HepG2 (cell line): ENCODE results near the gene SLIT3.

Experiments
- ARID3A ChIP-seq: IDR thresholded peaks from 2 replicates; pipeline ENCODE4 v1.6.1; 2012; ENCODE audit warnings: low read depth, low read length, improper control_type of control experiment
- EZH2 ChIP-seq: conservative IDR thresholded peaks from 2 replicates; pipeline ENCODE4 v1.6.1; 2012; ENCODE audit warnings: mild to moderate bottlenecking, low read depth, low read length, moderate library complexity
- KAT2B ChIP-seq: fragments of 150-350 bp; IDR thresholded peaks from 2 replicates; pipeline ENCODE4 v1.6.1; 2014; ENCODE audit warnings: low read depth, low read length, borderline replicate concordance
- NR2C2 ChIP-seq: sonication (generic); formaldehyde crosslinking; IDR thresholded peaks from 2 replicates; pipeline ENCODE4 v1.4.0; 2020; ENCODE audit warnings: missing genetic modification reagents, mild to moderate bottlenecking, moderate library complexity, borderline replicate concordance
- PBX3 ChIP-seq: sonication (generic); formaldehyde crosslinking; IDR thresholded peaks from 2 replicates; pipeline ENCODE4 v1.8.1; 2023; ENCODE audit warnings: missing genetic modification reagents, inconsistent platforms, borderline replicate concordance
- POLR2AphosphoS5 ChIP-seq: IDR thresholded peaks from 2 replicates; pipeline ENCODE4 v1.6.1; 2012; ENCODE audit warnings: low read depth, low read length
- SIN3A ChIP-seq: IDR thresholded peaks from 2 replicates; pipeline ENCODE4 v1.6.1; 2011; ENCODE audit warnings: low read depth, mild to moderate bottlenecking, control low read depth, low read length, borderline replicate concordance
- SRF ChIP-seq: IDR thresholded peaks from 2 replicates; pipeline ENCODE4 v1.6.1; 2011; ENCODE audit warnings: mild to moderate bottlenecking, low read depth, low read length, moderate library complexity
- TCF7L2 ChIP-seq: IDR thresholded peaks from 2 replicates; pipeline ENCODE4 v1.6.1; 2011; ENCODE audit warnings: mild to moderate bottlenecking, low read depth, low read length, moderate library complexity
- ZNF251 ChIP-seq: sonication (generic); formaldehyde crosslinking; IDR thresholded peaks from 2 replicates; pipeline ENCODE4 v1.9.0; 2021; ENCODE audit warnings: mild to moderate bottlenecking, missing genetic modification reagents
- ZNF274 ChIP-seq: sonication (generic); formaldehyde crosslinking; IDR thresholded peaks from 2 replicates; pipeline ENCODE4 v1.5.1; 2020; ENCODE audit warnings: mild to moderate bottlenecking, missing genetic modification reagents
- TF ChIP-seq, protein P1 (sequence below): sonication (generic); IDR thresholded peaks from 2 replicates; pipeline ENCODE4 v1.6.1; 2016; ENCODE audit warnings: low read depth, borderline replicate concordance
- TF ChIP-seq, protein P2 (sequence below): sonication (generic); formaldehyde crosslinking; IDR thresholded peaks from 2 replicates; pipeline ENCODE4 v1.9.0; 2021; ENCODE audit warnings: missing genetic modification reagents, borderline replicate concordance
- TF ChIP-seq, protein P3 (sequence below): sonication (generic); formaldehyde crosslinking; IDR thresholded peaks from 2 replicates; pipeline ENCODE4 v1.5.0; 2020; ENCODE audit warnings: mild to moderate bottlenecking, missing genetic modification reagents, moderate library complexity

DNA sequence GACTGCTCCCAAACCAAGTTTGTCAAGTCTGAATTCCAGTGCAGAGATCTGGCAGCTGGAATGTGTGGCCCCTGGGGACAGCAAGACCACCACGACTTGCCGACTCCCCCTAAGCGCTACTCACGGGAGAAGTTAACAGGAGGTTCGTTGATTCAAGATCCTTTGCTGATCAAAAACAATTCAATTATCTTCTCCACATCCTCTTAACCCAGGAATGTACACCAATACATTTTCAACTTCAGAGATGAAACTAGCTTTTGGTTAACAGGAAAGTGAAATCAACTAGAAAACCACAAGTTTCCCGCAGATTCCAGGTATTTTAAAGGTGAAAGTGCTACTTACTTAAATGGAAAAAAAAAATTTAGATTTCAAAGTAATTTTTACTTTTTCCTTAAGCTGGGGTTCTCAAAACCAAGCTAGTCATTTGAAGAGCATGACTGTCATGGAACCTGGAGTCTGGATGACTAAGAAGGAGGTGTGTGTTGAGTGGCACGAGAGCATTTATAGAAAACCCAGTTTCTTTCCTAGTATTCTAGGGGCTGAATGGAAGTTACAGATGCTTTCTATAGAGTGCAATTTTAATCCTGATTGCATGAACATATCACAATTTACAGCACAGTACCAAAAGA is 464.2 kb downstream of the SLIT3 start:
- TF ChIP-seq PBX3 (CRISPR knock-in tag) (no peak), EZH2 (no peak), KAT2B (no peak), ARID3A (no peak), ZNF274 (CRISPR knock-in tag) (no peak), TCF7L2 (no peak), POLR2AphosphoS5 (no peak), ZNF251 (CRISPR knock-in tag) (no peak), NR2C2 (CRISPR knock-in tag) (no peak), SRF (no peak), SIN3A (no peak)
- TF ChIP-seq, protein P1, sequence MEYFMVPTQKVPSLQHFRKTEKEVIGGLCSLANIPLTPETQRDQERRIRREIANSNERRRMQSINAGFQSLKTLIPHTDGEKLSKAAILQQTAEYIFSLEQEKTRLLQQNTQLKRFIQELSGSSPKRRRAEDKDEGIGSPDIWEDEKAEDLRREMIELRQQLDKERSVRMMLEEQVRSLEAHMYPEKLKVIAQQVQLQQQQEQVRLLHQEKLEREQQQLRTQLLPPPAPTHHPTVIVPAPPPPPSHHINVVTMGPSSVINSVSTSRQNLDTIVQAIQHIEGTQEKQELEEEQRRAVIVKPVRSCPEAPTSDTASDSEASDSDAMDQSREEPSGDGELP, result no peak
- TF ChIP-seq, protein P2, sequence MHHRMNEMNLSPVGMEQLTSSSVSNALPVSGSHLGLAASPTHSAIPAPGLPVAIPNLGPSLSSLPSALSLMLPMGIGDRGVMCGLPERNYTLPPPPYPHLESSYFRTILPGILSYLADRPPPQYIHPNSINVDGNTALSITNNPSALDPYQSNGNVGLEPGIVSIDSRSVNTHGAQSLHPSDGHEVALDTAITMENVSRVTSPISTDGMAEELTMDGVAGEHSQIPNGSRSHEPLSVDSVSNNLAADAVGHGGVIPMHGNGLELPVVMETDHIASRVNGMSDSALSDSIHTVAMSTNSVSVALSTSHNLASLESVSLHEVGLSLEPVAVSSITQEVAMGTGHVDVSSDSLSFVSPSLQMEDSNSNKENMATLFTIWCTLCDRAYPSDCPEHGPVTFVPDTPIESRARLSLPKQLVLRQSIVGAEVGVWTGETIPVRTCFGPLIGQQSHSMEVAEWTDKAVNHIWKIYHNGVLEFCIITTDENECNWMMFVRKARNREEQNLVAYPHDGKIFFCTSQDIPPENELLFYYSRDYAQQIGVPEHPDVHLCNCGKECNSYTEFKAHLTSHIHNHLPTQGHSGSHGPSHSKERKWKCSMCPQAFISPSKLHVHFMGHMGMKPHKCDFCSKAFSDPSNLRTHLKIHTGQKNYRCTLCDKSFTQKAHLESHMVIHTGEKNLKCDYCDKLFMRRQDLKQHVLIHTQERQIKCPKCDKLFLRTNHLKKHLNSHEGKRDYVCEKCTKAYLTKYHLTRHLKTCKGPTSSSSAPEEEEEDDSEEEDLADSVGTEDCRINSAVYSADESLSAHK (CRISPR knock-in tag), result no peak
- TF ChIP-seq, protein P3, sequence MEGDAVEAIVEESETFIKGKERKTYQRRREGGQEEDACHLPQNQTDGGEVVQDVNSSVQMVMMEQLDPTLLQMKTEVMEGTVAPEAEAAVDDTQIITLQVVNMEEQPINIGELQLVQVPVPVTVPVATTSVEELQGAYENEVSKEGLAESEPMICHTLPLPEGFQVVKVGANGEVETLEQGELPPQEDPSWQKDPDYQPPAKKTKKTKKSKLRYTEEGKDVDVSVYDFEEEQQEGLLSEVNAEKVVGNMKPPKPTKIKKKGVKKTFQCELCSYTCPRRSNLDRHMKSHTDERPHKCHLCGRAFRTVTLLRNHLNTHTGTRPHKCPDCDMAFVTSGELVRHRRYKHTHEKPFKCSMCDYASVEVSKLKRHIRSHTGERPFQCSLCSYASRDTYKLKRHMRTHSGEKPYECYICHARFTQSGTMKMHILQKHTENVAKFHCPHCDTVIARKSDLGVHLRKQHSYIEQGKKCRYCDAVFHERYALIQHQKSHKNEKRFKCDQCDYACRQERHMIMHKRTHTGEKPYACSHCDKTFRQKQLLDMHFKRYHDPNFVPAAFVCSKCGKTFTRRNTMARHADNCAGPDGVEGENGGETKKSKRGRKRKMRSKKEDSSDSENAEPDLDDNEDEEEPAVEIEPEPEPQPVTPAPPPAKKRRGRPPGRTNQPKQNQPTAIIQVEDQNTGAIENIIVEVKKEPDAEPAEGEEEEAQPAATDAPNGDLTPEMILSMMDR (CRISPR knock-in tag), result no peak
